ENCODE results near the gene DOCK1.

DOCK1 gene

DNA sequence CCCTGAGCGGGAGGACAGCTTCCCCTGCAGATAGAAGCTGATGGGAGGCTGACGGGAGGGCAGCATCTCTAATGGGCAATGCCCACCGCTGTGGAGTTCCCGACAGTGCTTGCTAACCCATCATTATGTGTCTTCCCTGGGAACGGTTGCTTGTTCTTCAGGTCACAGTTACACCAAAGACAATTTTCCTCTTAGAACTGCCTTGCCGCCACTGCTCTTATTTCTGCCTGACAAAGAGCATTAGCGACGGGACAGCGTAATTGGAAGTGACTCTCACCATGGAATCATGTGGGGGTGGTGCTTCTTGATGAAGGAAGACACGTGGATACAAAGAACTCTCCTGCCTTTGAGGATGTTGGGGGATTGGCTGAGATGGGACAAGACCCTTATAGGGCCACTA, 562.6 kb downstream of the DOCK1 start:
- DNase-seq (ENCODE audit: low spot score): no peak

DNA sequence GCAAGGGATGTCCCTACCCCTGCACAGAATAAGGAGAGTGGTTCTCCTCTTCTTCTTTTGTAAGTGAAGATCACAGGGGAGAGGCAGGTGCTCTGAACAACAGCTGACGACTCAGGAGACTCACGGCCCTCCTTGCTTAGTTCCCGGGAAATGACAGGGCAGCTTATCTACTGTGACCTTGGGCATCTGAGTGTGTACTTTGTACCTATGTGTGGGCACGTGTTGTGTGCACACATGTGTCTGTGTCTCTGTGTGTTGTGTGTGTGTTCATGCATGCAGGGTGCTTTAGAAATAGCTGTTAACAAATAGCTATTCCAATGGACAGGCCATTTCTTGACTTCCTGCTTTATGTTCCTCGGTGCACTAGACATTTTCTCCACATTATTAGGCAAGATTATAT, 563.4 kb downstream of the DOCK1 start:
- DNase-seq (ENCODE audit: low spot score): no peak

DNA sequence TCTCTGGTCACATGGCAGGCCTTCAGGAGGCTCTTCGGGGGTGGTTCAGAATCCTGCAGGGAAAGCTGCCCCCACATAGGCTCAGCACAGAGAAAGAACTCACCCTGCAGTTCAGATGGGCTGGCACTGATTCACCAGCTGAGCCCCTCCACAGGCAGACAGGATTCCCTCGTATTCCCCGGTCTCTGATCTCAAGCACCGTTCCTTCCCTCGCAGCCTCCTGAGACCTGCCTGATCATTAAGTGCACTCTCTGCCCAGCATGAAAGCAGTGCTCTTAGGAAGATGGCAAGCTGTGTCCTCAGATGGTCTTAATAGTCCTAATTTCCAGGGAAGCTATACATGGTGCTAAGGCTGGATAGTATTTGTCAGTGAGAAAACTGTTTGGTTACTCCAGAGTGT, 565.7 kb downstream of the DOCK1 start:
- DNase-seq (ENCODE audit: low spot score): no peak

DNA sequence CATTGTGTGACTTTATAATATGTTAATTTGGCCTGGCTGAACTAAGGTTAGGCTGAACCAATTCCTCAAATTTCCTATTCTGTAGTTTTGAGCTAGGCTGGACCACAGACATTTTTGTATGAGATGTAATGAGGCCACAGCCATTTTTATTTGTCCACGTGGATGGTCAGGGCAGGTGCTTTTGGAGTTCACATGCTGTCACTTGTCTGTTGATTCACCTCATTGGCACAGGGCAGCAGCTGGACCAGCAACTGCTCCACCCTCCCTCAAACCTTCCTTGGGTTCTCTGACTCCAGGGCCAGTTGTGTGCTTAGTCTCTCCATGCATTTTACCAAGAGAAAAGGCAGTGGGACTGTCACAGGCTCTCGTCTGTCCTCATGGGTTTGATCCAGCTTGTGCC, 567.7 kb downstream of the DOCK1 start:
- no peak for DNase-seq (ENCODE audit: low spot score)

GRCh38 chr10:127474501-127474900, 569.3 kb downstream of the DOCK1 start:
- DNase-seq (ENCODE audit: low spot score): no peak

DNA sequence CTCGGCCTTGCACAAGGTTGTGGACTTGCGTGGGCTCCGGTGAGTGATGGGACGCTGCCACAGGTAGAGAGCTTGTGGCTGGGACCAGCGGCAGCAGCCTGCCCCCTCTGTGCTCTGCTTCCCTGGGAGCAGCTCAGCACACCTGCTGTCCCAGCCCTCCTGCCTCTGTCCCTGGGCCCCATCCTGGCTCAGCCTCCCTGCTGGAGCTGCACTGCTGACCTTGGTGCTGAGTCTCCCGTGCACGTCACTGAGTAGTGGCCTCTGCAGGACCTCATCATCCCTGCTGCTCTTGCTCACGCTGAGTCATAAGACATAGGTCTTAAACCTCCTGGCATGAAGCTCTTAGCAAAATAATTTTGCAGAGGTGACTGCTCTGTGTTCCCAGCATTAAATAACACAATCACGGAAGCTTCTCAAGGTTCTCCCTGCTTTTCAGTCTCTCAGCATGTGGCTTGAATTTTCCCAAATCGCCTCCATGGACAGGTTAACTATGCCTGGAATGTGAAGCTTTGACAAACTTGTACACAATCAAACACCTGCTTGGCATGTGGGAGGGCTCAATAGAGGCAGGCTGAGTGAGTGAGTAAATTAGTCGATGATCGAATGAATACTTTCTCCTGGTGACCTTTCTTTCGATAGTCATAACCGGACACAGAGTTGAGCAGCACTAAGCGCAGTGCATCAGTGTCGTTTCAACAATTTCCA, 580.1 kb downstream of the DOCK1 start:
- no peak for DNase-seq (ENCODE audit: low spot score)

GRCh38 chr10:127486355-127486754, 581.1 kb downstream of the DOCK1 start:
- no peak for DNase-seq (ENCODE audit: low spot score)

DNA sequence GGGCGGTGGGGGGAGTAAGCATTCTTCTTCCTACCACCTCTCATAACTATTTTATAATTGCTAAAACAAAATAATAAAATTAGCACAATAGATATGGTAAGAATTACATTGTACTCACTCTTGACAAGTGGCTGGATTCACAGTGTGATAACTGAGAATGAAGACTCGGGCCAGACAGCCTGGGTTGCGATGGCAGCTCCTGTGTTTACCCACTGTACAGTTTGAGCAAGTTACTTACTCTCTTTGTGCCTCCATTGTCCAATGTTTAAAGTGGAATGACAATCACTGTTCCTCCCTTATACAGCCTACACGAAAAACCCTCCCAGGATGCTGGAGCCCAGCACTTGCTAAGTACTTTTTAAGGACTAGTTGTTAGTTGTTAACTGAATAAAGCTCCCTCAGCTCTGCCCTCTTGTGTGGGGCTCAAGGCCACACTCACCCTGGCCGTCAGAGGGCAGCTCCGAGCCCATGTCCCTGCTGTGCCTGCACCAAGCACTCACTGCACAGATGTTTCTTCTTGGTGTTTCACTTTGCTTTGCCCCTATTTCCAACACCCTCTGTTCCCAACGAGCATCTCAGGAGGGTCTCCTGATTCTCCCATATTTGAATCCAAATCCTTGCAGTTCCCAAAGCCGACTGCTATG, 587.5 kb downstream of the DOCK1 start:
- DNase-seq (ENCODE audit: low spot score): no peak

- no peak for DNase-seq (ENCODE audit: low spot score)
Observed at GRCh38 chr10:127496035-127496434, 590.8 kb downstream of the DOCK1 start.

DNA sequence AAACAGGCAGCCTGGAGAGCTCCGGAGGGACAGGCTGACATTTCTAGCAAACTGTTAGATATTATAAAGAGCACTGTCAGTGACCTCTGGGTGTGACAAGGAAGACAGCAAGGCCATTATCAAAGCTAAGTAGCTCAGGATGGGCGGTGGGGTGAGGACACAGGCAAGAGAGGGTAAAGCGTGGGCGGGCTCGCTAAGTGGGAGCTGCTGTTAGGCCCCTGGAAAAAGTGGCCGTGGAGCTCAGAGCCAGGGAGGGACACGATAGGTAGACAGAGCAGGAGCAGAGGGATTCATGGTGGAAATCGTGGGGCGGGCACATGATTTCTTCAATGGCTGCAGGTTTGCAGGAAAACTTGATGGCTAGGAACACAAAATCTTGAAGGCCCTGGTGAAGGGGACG, 592.5 kb downstream of the DOCK1 start:
- DNase-seq (ENCODE audit: low spot score): no peak

DNA sequence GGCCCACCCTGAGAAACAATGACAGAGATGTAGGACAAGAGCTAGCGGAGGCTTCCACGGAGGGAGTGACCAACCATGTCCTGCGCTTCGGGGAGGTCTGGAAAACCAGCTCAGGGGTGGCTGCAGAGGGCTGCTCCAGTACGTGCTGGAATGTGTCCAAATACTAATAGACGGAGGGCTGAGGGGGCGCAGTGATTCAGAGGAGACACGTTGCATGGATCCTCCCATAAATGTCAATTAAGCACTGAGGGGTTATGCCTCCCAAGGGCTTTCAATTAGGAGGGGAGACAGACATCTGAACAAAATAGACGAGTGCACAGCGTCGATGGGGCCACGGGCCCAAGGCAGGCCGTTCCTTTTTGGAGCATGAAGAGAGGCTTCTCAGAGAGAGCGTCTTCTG, 592.9 kb downstream of the DOCK1 start:
- DNase-seq (ENCODE audit: low spot score): no peak

DNA sequence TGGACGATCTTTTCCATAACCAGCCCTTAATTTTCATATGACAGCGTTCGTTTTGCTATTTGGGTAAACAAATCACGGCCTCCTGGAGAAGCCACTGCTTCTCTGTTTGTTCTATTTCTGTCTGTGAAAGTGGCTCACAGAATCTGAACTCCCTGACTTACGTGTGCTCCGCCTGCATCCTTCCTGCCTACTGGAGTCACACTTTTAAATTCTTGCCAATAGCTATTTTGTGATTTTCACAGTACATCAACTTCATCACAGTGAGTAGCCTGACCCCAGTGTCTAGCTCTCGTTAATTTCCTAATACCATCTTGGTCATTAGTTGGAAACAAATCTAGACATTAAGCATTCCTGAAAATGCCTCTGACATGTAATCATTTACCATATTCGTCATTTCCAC, 594.9 kb downstream of the DOCK1 start:
- no peak for DNase-seq (ENCODE audit: low spot score)
